ENCODE measurements around the gene WBP11. TPM values are rescaled to one million over a fixed set of nuclear protein-coding genes. Genes with fewer than 3 reads are reported as not detected.
"Not testable (repeated sequence)": the region's sequence is repeated elsewhere in the genome, so short reads cannot be mapped to it uniquely, and the experiment has no call there.

The WBP11 gene
- total RNA-seq, 1 donor from 2014 or later, result 117 TPM

GRCh38 chr12:14741942-14742341 lies 61.3 kb downstream of the WBP11 start:
- no peak overlapping the region for H3K27ac Mint-ChIP-seq
- DNase-seq (ENCODE audit: low spot score, unreplicated experiment), result no peak
- H3K4me1 Mint-ChIP-seq (ENCODE audit: low read depth), result no peaks in the 10 kb centered on the region
- H3K36me3 Mint-ChIP-seq (ENCODE audit: insufficient read depth), result peaks cover 30% of the 10 kb centered on the region
- no peak overlapping the region for H3K4me3 Mint-ChIP-seq (ENCODE audit: low read depth)
- H3K27me3 Mint-ChIP-seq, result no peaks in the 10 kb centered on the region
- TF ChIP-seq CTCF (IDR thresholded peaks at IDR 0.05; ENCODE audit: unreplicated experiment), result no peak
- peaks cover 47% of the 10 kb centered on the region for H3K9me3 Mint-ChIP-seq (ENCODE audit: low read depth)

- no peak for DNase-seq (ENCODE audit: low spot score, unreplicated experiment)
- peaks cover 42% of the 10 kb centered on the region for H3K9me3 Mint-ChIP-seq (ENCODE audit: low read depth)
- no peaks in the 10 kb centered on the region for H3K4me1 Mint-ChIP-seq (ENCODE audit: low read depth)
- TF ChIP-seq CTCF (IDR thresholded peaks at IDR 0.05; ENCODE audit: unreplicated experiment), result no peak
- no peak overlapping the region for H3K27ac Mint-ChIP-seq
- no peak overlapping the region for H3K4me3 Mint-ChIP-seq (ENCODE audit: low read depth)
- H3K36me3 Mint-ChIP-seq (ENCODE audit: insufficient read depth), result peaks cover 26% of the 10 kb centered on the region
- no peaks in the 10 kb centered on the region for H3K27me3 Mint-ChIP-seq
These were observed 62.1 kb downstream of the WBP11 start for GRCh38 chr12:14741153-14741552.

- not testable (repeated sequence) for H3K9me3 Mint-ChIP-seq (ENCODE audit: low read depth)
These were observed 66.8 kb downstream of the WBP11 start for GRCh38 chr12:14736441-14736840.

More at GRCh38 chr12:14736441-14736840, 66.8 kb downstream of the WBP11 start:
- not testable (repeated sequence) for DNase-seq (ENCODE audit: low spot score, unreplicated experiment); H3K4me1 Mint-ChIP-seq (ENCODE audit: low read depth); H3K27ac Mint-ChIP-seq; H3K36me3 Mint-ChIP-seq (ENCODE audit: insufficient read depth); H3K27me3 Mint-ChIP-seq; H3K4me3 Mint-ChIP-seq (ENCODE audit: low read depth)

Other genes with a start within 250 kb of the WBP11 start
- 26.1 and 28.3 TPM in 2 replicates for gene PLBD1, start 235.6 kb downstream of the WBP11 start, total RNA-seq
- gene GUCY2C, start 106.9 kb downstream of the WBP11 start, total RNA-seq, result 1.2 and 1.7 TPM in 2 replicates
- 2.7 and 3.5 TPM in 2 replicates for gene C12orf60, start 192 bp upstream of the WBP11 start, total RNA-seq
- gene SMCO3, start 10.7 kb upstream of the WBP11 start, total RNA-seq, result not detected in 2 replicates
- 0.18 and 0.29 TPM in 2 replicates for gene ART4, start 40.0 kb upstream of the WBP11 start, total RNA-seq
- not detected in 2 replicates for gene MGP, start 82.4 kb upstream of the WBP11 start, total RNA-seq
- gene ERP27, start 135.1 kb upstream of the WBP11 start, total RNA-seq, result 22.8 and 23.1 TPM in 2 replicates
- 0.79 and 1.7 TPM in 2 replicates for gene ARHGDIB, start 158.1 kb upstream of the WBP11 start, total RNA-seq
- not detected in 2 replicates for gene PDE6H, start 169.6 kb upstream of the WBP11 start, total RNA-seq